ENCODE data around the gene GTPBP10. TPM values are rescaled to one million over a fixed set of nuclear protein-coding genes. Genes with fewer than 3 reads are reported as not detected.

GTPBP10 gene
- total RNA-seq, 1 donor from 2014 or later = 21.6 TPM

DNA sequence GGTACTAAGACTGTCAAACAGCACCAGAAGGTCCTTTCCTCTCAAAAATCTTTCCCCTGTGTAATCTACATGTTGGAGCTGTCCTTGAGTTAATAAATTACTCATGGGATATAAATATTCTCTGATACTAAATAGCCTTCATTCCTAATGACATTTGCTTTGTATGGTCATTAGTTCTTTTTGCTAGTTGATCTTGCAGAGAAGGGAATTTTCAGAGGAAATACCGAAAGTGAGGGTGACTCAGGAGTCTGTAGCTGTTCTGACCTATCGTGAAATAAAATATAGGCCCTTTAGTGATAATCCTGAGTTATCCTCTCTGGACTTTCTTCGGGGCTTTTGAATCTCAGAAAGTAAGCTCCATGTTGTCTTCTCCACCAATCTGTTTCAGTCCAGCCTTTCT is 37.3 kb downstream of the GTPBP10 start:
- no peak overlapping the region for H3K4me3 Mint-ChIP-seq
- no peak for DNase-seq (ENCODE audit: low read depth, low spot score)
- peaks cover 4% of the 10 kb centered on the region for H3K9me3 Mint-ChIP-seq
- H3K4me1 Mint-ChIP-seq = no peaks in the 10 kb centered on the region
- TF ChIP-seq, protein P1, sequence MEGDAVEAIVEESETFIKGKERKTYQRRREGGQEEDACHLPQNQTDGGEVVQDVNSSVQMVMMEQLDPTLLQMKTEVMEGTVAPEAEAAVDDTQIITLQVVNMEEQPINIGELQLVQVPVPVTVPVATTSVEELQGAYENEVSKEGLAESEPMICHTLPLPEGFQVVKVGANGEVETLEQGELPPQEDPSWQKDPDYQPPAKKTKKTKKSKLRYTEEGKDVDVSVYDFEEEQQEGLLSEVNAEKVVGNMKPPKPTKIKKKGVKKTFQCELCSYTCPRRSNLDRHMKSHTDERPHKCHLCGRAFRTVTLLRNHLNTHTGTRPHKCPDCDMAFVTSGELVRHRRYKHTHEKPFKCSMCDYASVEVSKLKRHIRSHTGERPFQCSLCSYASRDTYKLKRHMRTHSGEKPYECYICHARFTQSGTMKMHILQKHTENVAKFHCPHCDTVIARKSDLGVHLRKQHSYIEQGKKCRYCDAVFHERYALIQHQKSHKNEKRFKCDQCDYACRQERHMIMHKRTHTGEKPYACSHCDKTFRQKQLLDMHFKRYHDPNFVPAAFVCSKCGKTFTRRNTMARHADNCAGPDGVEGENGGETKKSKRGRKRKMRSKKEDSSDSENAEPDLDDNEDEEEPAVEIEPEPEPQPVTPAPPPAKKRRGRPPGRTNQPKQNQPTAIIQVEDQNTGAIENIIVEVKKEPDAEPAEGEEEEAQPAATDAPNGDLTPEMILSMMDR (conservative IDR thresholded peaks at IDR 0.05) = no peak
- H3K27me3 Mint-ChIP-seq (ENCODE audit: low read depth) = no peaks in the 10 kb centered on the region
- peaks cover 28% of the 10 kb centered on the region for H3K36me3 Mint-ChIP-seq (ENCODE audit: low read depth)
- H3K27ac Mint-ChIP-seq (ENCODE audit: unreplicated experiment) = no peak overlapping the region

DNA sequence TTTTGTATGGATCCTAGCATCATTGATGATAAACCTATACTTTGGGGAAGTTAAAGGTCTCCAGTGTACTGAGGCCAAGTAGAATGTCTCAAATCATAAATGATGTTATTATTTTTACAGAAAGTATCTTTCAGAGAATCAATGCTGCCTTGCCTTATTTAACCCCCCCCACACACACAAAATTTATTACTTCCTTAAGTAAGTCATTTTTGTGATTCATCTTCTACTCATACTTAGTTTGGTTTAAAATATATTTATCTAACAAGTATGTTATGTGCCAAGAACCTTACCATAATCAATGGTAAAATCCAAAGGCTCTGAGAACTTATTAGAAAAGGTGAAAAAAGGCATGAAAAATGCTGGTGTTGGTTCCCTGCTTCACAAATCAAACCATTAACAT is 37.9 kb downstream of the GTPBP10 start:
- Mint-ChIP-seq H3K9me3 (peaks cover 4% of the 10 kb centered on the region), H3K27me3 (ENCODE audit: low read depth) (no peaks in the 10 kb centered on the region), H3K36me3 (ENCODE audit: low read depth) (peaks cover 23% of the 10 kb centered on the region), H3K4me1 (no peaks in the 10 kb centered on the region), H3K4me3 (no peak overlapping the region), H3K27ac (ENCODE audit: unreplicated experiment) (no peak overlapping the region)
- TF ChIP-seq, protein P1 (conservative IDR thresholded peaks at IDR 0.05) = no peak
- no peak for DNase-seq (ENCODE audit: low read depth, low spot score)

- Mint-ChIP-seq H3K9me3 (peaks cover 3% of the 10 kb centered on the region), H3K36me3 (ENCODE audit: low read depth) (peaks cover 10% of the 10 kb centered on the region), H3K4me3 (no peak overlapping the region), H3K27me3 (ENCODE audit: low read depth) (no peaks in the 10 kb centered on the region), H3K27ac (ENCODE audit: unreplicated experiment) (no peak overlapping the region), H3K4me1 (no peaks in the 10 kb centered on the region)
- no peak for DNase-seq (ENCODE audit: low read depth, low spot score)
- TF ChIP-seq, protein P1 (conservative IDR thresholded peaks at IDR 0.05) = no peak
Measured at GRCh38 chr7:90387470-90388240, 41.1 kb downstream of the GTPBP10 start.

DNA sequence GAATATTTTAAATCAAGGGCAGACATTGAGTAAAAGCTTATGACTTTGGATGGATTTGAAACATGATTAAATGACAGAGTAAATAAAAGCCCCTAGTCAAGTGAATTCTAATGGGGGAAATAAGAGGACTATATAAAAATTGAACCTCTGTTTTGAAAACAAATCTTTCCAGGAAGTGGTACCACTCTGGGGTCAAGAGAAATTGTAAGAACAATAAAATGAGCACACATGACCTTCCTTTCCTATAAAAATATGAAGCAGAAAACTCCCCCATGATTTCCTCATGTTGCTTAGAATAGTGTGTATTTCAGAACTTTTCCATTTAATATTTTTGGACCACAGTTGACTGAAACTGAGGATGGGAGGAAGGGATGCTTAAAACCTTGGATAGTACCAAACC is 44.4 kb downstream of the GTPBP10 start:
- Mint-ChIP-seq H3K27me3 (ENCODE audit: low read depth) (no peaks in the 10 kb centered on the region), H3K27ac (ENCODE audit: unreplicated experiment) (no peak overlapping the region), H3K9me3 (peaks cover 3% of the 10 kb centered on the region), H3K36me3 (ENCODE audit: low read depth) (peaks cover 7% of the 10 kb centered on the region), H3K4me3 (no peak overlapping the region), H3K4me1 (no peaks in the 10 kb centered on the region)
- TF ChIP-seq, protein P1 (conservative IDR thresholded peaks at IDR 0.05) = no peak
- DNase-seq (ENCODE audit: low read depth, low spot score) = no peak

DNA sequence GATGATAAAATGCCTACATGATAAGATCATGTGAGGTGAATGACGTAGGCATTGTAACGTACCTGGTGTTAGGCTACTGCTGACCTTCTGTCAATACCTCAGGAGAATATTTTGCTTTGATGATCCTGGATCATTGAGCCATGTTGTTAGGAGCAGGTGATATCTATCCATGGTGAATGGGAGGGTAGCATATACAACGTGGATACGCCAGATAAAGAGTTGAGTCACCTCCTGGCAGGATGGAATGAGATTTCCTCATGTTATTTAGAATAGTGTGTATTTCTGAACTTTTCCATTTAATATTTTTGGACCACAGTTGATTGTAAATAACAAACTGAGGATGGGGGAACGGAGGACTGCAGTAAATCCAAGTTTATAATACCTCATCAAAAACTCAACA is 45.0 kb downstream of the GTPBP10 start:
- Mint-ChIP-seq H3K36me3 (ENCODE audit: low read depth) (peaks cover 7% of the 10 kb centered on the region), H3K9me3 (peaks cover 3% of the 10 kb centered on the region), H3K4me3 (no peak overlapping the region), H3K27ac (ENCODE audit: unreplicated experiment) (no peak overlapping the region), H3K27me3 (ENCODE audit: low read depth) (no peaks in the 10 kb centered on the region), H3K4me1 (no peaks in the 10 kb centered on the region)
- TF ChIP-seq, protein P1 (conservative IDR thresholded peaks at IDR 0.05) = no peak
- no peak for DNase-seq (ENCODE audit: low read depth, low spot score)
